GM12878 (cell line): ENCODE data around the gene PCK2. TPM values are rescaled to one million over a fixed set of nuclear protein-coding genes. Genes with fewer than 3 reads are reported as not detected.

Experiments used
- ATAC-seq: fragments of 200-7000 bp; cut with Tn5 transposase; 3 replicates; pipeline ENCODE4 v1.9.1; 2020; ENCODE audit warnings: mild to moderate bottlenecking, moderate library complexity
- BruUV-seq: library from RNA; stranded (reverse); fragments of 400-500 nt; replicated peaks from 2 replicates; lab custom pipeline; 2021; lab: Mats Ljungman, UMichigan
- CTCF ChIA-PET: fragments of 300-600 bp; sonication (Branson Sonifier 250); formaldehyde crosslinking; extraction: SDS; loops from one replicate; lab custom pipeline; 2021; ENCODE audit warnings: inconsistent platforms; lab: Yijun Ruan, JAX
- POLR2A ChIA-PET: fragments of 350-600 bp; formaldehyde crosslinking; extraction: SDS; loops from one replicate; lab custom pipeline; 2021; ENCODE audit warnings: inconsistent platforms; lab: Charles Lee
- RAD21 ChIA-PET: fragments of 300-600 bp; sonication (Branson Sonifier 250); formaldehyde crosslinking; loops from one replicate; lab custom pipeline; 2023; ENCODE audit warnings: antibody characterized with exemption; ENCODE audit not compliant: unreplicated experiment; lab: Charles Lee
- SMC1A ChIA-PET: fragments of 300-600 bp; sonication (Branson Sonifier 250); formaldehyde crosslinking; loops from one replicate; lab custom pipeline; 2023; ENCODE audit not compliant: unreplicated experiment, uncharacterized antibody; lab: Charles Lee
- DNase-seq: peaks from one replicate; pipeline ENCODE4 v3.0.0-alpha.2; 2011; ENCODE audit warnings: low read depth, low spot score
- FAIRE-seq: peaks from 3 replicates; lab custom pipeline; 2011; peaks lifted over from hg19 to GRCh38; lab: Jason Lieb, UNC
- H2AFZ ChIP-seq: 2 replicates; pipeline ENCODE4 v1.6.0; 2011; ENCODE audit warnings: low read depth, low read length, control low read depth; ENCODE audit not compliant: control insufficient read depth
- H3K27ac ChIP-seq: 2 replicates; pipeline ENCODE4 v1.5.1; 2011; ENCODE audit warnings: control low read depth; ENCODE audit not compliant: control insufficient read depth, insufficient read depth
- H3K27me3 ChIP-seq, 2 experiments: replicated peaks in 1 of 2; 2 replicates each; pipeline versions ENCODE4 v1.6.0 to v1.6.1; 2011; ENCODE audit warnings: low read length in 1 of 2; ENCODE audit not compliant: control insufficient read depth in 2 of 2, insufficient read depth in 2 of 2
- H3K36me3 ChIP-seq, 2 experiments: 2 replicates each; pipeline ENCODE4 v1.5.1; 2011; ENCODE audit warnings: low read length in 1 of 2; ENCODE audit not compliant: control insufficient read depth in 2 of 2, insufficient read depth in 2 of 2
- H3K4me1 ChIP-seq: 2 replicates; pipeline ENCODE4 v1.6.1; 2011; ENCODE audit warnings: mild to moderate bottlenecking, low read length, moderate library complexity, mixed read lengths; ENCODE audit not compliant: control insufficient read depth, insufficient read depth
- H3K4me2 ChIP-seq: 2 replicates; pipeline ENCODE4 v1.6.0; 2011; ENCODE audit warnings: control low read depth; ENCODE audit not compliant: control insufficient read depth, insufficient read depth
- H3K4me3 ChIP-seq: fragments of 200-600 bp; sonication (generic); 2 replicates; pipeline ENCODE4 v1.5.1; 2016
- H3K79me2 ChIP-seq: 2 replicates; pipeline ENCODE4 v1.6.0; 2011; ENCODE audit warnings: low read length; ENCODE audit not compliant: control insufficient read depth, insufficient read depth
- H3K9ac ChIP-seq: 2 replicates; pipeline ENCODE4 v1.8.0; 2011; ENCODE audit warnings: low read length, control low read depth, mixed read lengths; ENCODE audit not compliant: control insufficient read depth, insufficient read depth
- H3K9me3 ChIP-seq: replicated peaks from 3 replicates; pipeline ENCODE4 v1.5.1; 2011; ENCODE audit warnings: mild to moderate bottlenecking, low read length; ENCODE audit not compliant: control insufficient read depth, insufficient read depth
- H4K20me1 ChIP-seq: 2 replicates; pipeline ENCODE4 v1.6.0; 2011; ENCODE audit not compliant: control insufficient read depth, insufficient read depth
- ASH2L ChIP-seq: fragments of 300-600, 200-600 bp; sonication (generic); IDR thresholded peaks from 2 replicates; pipeline ENCODE4 v1.6.1; 2017; ENCODE audit warnings: low read depth, mild to moderate bottlenecking, borderline replicate concordance
- BHLHE40 ChIP-seq, 2 experiments: fragments of 450-650 bp in 1 of 2; IDR thresholded peaks; 2 replicates each; pipeline ENCODE4 v1.6.1; 2011 to 2017; ENCODE audit warnings: low read depth in 2 of 2, borderline replicate concordance in 1 of 2, improper control_type of control experiment in 1 of 2, low read length in 1 of 2, mild to moderate bottlenecking in 1 of 2
- BRCA1 ChIP-seq: IDR thresholded peaks from 2 replicates; pipeline ENCODE4 v1.6.1; 2011; ENCODE audit warnings: low read depth, low read length, improper control_type of control experiment
- CBX3 ChIP-seq: fragments of 200-600 bp; sonication (generic); IDR thresholded peaks from 2 replicates; pipeline ENCODE4 v1.6.1; 2016; ENCODE audit warnings: low read depth, borderline replicate concordance
- CBX5 ChIP-seq: sonication (generic); IDR thresholded peaks from 2 replicates; pipeline ENCODE4 v1.6.1; 2016; ENCODE audit warnings: low read depth, moderate library complexity, mild to moderate bottlenecking, inconsistent platforms
- ESRRA ChIP-seq: IDR thresholded peaks from 2 replicates; pipeline ENCODE4 v1.6.1; 2012; ENCODE audit warnings: mild to moderate bottlenecking, low read length, improper control_type of control experiment
- FOXM1 ChIP-seq: IDR thresholded peaks from 2 replicates; pipeline ENCODE4 v1.6.1; 2012; ENCODE audit warnings: low read depth, mild to moderate bottlenecking, inconsistent platforms, low read length, moderate library complexity
- IKZF1 ChIP-seq: fragments of 450-650 bp; conservative IDR thresholded peaks from 2 replicates; pipeline ENCODE4 v1.6.1; 2017; ENCODE audit warnings: antibody characterized with exemption, mild to moderate bottlenecking
- PML ChIP-seq: IDR thresholded peaks from 2 replicates; pipeline ENCODE4 v1.6.1; 2012; ENCODE audit warnings: low read length, inconsistent platforms
- WGBS: methylation state at CpG from one replicate; pipeline ENCODE4 v1.1.6; 2016; ENCODE audit warnings: low lambda C conversion rate; ENCODE audit not compliant: insufficient replicate concordance, insufficient coverage; ENCODE audit errors: missing lambda C conversion rate; 5-methylcytosine and 5-hydroxymethylcytosine counted together
- in situ Hi-C: fragments of 300-500 bp; cut with MboI; formaldehyde crosslinking; loops from 9 replicates; pipeline ENCODE4 v1.14.3; 2018; ENCODE audit warnings: mixed read lengths
- intact Hi-C: fragments of 100-400 bp; cut with micrococcal nuclease; formaldehyde crosslinking; loops from one replicate; pipeline ENCODE4 v1.14.2; 2022; ENCODE audit not compliant: unreplicated experiment
- polyA plus RNA-seq, 11 experiments: library from polyadenylated mRNA; depleted of rRNA in 4 of 11; unstranded in 6 of 11; stranded (reverse) in 5 of 11; fragments of >200 nt; fragmentation: Nextera tagmentation in 4 of 11; fragmentation: Illumina TruSeq in 1 of 11; extraction: Ambion mirVana in 4 of 11; extraction: Trizol in 1 of 11; gene quantifications; 1 replicate in 1 of 11; 2 replicates in 10 of 11; pipeline versions ENCODE4 v1.2.1 to v1.2.3, GENCODE V29; 2011 to 2016; ENCODE audit warnings: inconsistent platforms in 2 of 11, missing spikeins in 2 of 11, low read depth in 1 of 11
- total RNA-seq, 4 experiments: library from RNA; depleted of rRNA in 3 of 4; stranded (reverse); fragments of >200 nt in 3 of 4; fragmentation: Illumina TruSeq in 1 of 4; extraction: Trizol in 1 of 4; gene quantifications; 2 replicates each; pipeline versions ENCODE4 v1.2.1 to v1.2.3, GENCODE V29; 2013 to 2021
- TF ChIP-seq, protein P1 (sequence below): fragments of 150-350 bp; IDR thresholded peaks from 2 replicates; pipeline ENCODE4 v1.6.1; 2014; ENCODE audit warnings: mild to moderate bottlenecking, low read depth, low read length
- TF ChIP-seq, protein P2 (sequence below): IDR thresholded peaks from 2 replicates; pipeline ENCODE4 v1.6.1; 2012; ENCODE audit warnings: mild to moderate bottlenecking, low read depth, low read length
- TF ChIP-seq, protein P3 (sequence below): fragments of 450-650 bp; IDR thresholded peaks from 2 replicates; pipeline ENCODE4 v1.6.1; 2014; ENCODE audit warnings: mild to moderate bottlenecking

Gene PCK2
- total and polyA plus RNA-seq, 10 of the 15 experiments (the other 5 are each of a cell fraction or from before 2014, with no cell fraction given), result 6.6 to 110 (median 44.6) TPM

DNA sequence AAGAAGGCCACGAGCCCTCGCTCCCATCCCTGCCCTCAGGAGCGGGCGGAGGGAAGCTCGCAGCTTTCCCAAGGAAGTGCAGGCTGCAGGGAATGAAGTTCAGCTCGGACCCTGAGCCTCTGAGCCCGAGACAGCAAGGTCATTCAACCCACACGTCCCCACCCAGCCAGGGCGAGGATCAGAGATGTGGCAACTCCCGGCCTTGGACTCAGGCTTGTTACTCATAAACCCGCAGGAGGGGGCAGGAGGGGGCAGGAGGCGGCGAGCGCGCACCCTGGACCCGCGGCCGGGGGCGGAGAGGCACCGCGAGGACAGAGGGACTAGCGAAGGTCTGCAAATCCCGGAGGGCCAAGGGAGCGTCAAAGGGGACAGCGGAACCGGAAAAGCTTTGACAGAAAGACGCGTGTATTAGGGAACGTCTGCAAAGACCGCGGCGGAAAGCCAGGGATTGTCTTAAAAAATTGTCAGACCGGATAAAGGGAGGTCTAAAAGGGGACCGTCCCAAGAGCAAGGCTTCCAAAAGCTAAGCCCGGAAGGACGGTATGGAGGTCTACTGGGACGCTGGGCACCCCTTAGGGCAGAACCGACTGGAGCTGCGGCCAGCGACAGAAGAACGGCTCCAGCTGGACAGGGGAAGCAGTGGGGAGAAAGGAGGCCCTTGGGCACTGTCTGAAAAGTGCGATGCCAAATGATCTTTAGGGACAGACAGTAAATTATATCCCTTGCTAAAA lies 19.9 kb downstream of the PCK2 start:
- Histone ChIP-seq H4K20me1 (no peaks in the 10 kb centered on the region), H3K4me1 (peaks cover 8% of the 10 kb centered on the region), H3K9me3 (no peaks in the 10 kb centered on the region), H3K79me2 (peaks cover 24% of the 10 kb centered on the region), H3K36me3 (peaks cover 7 to 16% of the 10 kb centered on the region in 2 experiments), H3K27ac (peak overlapping the region; percentile 94), H3K4me2 (peak overlapping the region; percentile 94), H3K27me3 (no peaks in the 10 kb centered on the region), H2AFZ (peak overlapping the region; percentile 76), H3K4me3 (peak overlapping the region; percentile 89), H3K9ac (peak overlapping the region; percentile 98)
- POLR2A ChIA-PET, result interaction anchor here (0.6 to 17.1 kb wide), 18 partner anchors 12 to 252 kb away, joined by 3 to 276 read pairs (median 6); partner anchors contain the start of genes CIDEB, EMC9, FITM1 and IRF9
- in situ Hi-C loops, result loop anchor here (25.0 kb wide), 1 partner anchor 802 kb away; the partner anchor contains the start of genes BCL2L2, PABPN1 and PPP1R3E
- SMC1A ChIA-PET, result interaction anchor here (0.7 to 7.7 kb wide), 20 partner anchors 12 to 219 kb away, joined by 3 to 70 read pairs (median 6); partner anchors contain the start of genes CHMP4A, EMC9, IPO4 and IRF9
- intact Hi-C loops, result loop anchor here (1.0 to 2.0 kb wide), 5 partner anchors 19 to 328 kb away; partner anchors contain the start of genes EMC9, IRF9 and SDR39U1
- ATAC-seq (peak; percentile 65), DNase-seq (peak; percentile 79), FAIRE-seq (no peak)
- BruUV-seq, result no TSS peak
- CTCF ChIA-PET, result interaction anchor here (0.7 to 5.9 kb wide), 17 partner anchors 12 to 692 kb away, joined by 3 to 39 read pairs (median 4); partner anchors contain the start of genes EMC9, IRF9, LTB4R and MDP1
- WGBS, result 2% methylated on average over 42 of the region's 42 CpGs
- RAD21 ChIA-PET, result interaction anchor here (0.8 to 5.8 kb wide), 20 partner anchors 10 to 317 kb away, joined by 3 to 69 read pairs (median 7); partner anchors contain the start of genes EMC9, FITM1, IPO4 and IRF9
- peak; percentile 32; the same call in 1 of the 2 replicates for TF ChIP-seq BRCA1
- TF ChIP-seq FOXM1, result no peak
- peak; percentile 79; the same call in 1 of the 2 replicates for TF ChIP-seq ESRRA
- TF ChIP-seq, protein P1, sequence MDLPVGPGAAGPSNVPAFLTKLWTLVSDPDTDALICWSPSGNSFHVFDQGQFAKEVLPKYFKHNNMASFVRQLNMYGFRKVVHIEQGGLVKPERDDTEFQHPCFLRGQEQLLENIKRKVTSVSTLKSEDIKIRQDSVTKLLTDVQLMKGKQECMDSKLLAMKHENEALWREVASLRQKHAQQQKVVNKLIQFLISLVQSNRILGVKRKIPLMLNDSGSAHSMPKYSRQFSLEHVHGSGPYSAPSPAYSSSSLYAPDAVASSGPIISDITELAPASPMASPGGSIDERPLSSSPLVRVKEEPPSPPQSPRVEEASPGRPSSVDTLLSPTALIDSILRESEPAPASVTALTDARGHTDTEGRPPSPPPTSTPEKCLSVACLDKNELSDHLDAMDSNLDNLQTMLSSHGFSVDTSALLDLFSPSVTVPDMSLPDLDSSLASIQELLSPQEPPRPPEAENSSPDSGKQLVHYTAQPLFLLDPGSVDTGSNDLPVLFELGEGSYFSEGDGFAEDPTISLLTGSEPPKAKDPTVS, result 0 out of 2 replicates have a peak, but pooled peaks have one; percentile 16
- 0 out of 2 replicates have a peak, but pooled peaks have one; percentile 69 for TF ChIP-seq CBX5
- peak; percentile 64; the same call in 1 of the 2 replicates for TF ChIP-seq ASH2L
- peak; percentile 91; the same call in 1 of the 2 replicates for TF ChIP-seq PML
- peak in 1 of 2 experiments; percentile 3; a peak in 1 of 4 replicates for TF ChIP-seq BHLHE40 (IDR thresholded peaks at IDR 0.05; ENCODE audit: borderline replicate concordance in 1 of 2, low read depth in 2 of 2, low read length in 1 of 2)
- TF ChIP-seq, protein P2, sequence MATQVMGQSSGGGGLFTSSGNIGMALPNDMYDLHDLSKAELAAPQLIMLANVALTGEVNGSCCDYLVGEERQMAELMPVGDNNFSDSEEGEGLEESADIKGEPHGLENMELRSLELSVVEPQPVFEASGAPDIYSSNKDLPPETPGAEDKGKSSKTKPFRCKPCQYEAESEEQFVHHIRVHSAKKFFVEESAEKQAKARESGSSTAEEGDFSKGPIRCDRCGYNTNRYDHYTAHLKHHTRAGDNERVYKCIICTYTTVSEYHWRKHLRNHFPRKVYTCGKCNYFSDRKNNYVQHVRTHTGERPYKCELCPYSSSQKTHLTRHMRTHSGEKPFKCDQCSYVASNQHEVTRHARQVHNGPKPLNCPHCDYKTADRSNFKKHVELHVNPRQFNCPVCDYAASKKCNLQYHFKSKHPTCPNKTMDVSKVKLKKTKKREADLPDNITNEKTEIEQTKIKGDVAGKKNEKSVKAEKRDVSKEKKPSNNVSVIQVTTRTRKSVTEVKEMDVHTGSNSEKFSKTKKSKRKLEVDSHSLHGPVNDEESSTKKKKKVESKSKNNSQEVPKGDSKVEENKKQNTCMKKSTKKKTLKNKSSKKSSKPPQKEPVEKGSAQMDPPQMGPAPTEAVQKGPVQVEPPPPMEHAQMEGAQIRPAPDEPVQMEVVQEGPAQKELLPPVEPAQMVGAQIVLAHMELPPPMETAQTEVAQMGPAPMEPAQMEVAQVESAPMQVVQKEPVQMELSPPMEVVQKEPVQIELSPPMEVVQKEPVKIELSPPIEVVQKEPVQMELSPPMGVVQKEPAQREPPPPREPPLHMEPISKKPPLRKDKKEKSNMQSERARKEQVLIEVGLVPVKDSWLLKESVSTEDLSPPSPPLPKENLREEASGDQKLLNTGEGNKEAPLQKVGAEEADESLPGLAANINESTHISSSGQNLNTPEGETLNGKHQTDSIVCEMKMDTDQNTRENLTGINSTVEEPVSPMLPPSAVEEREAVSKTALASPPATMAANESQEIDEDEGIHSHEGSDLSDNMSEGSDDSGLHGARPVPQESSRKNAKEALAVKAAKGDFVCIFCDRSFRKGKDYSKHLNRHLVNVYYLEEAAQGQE, result no peak
- TF ChIP-seq IKZF1, result peak; percentile 58
- no peak for TF ChIP-seq CBX3
- TF ChIP-seq, protein P3, sequence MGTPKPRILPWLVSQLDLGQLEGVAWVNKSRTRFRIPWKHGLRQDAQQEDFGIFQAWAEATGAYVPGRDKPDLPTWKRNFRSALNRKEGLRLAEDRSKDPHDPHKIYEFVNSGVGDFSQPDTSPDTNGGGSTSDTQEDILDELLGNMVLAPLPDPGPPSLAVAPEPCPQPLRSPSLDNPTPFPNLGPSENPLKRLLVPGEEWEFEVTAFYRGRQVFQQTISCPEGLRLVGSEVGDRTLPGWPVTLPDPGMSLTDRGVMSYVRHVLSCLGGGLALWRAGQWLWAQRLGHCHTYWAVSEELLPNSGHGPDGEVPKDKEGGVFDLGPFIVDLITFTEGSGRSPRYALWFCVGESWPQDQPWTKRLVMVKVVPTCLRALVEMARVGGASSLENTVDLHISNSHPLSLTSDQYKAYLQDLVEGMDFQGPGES, result peak; percentile 79
